HL-60/S4 treated with retinoic acid at 250 ng/mL for 4 days and 3 days (cell line): ENCODE results near the gene NUDT9.
"Not testable (repeated sequence)": the region's sequence is repeated elsewhere in the genome, so short reads cannot be mapped to it uniquely, and the experiment has no call there.

ENCODE experiments used
- in situ Hi-C: fragments of 300-500 bp; cut with MboI; formaldehyde crosslinking; loops from 2 replicates; pipeline ENCODE4 v1.7.0; 2022; ENCODE audit warnings: low sequenced_read_pairs

Gene NUDT9

GRCh38 chr4:87458913-87459312 is 36.5 kb downstream of the NUDT9 start:
- in situ Hi-C loops = loop anchor here (25.0 kb wide), 2 partner anchors 197 to 297 kb away; no protein-coding TSS in a partner anchor

- in situ Hi-C loops = loop anchor here (25.0 kb wide), 2 partner anchors 199 to 299 kb away; no protein-coding TSS in a partner anchor
These were observed 38.9 kb downstream of the NUDT9 start for GRCh38 chr4:87461281-87461700.

DNA sequence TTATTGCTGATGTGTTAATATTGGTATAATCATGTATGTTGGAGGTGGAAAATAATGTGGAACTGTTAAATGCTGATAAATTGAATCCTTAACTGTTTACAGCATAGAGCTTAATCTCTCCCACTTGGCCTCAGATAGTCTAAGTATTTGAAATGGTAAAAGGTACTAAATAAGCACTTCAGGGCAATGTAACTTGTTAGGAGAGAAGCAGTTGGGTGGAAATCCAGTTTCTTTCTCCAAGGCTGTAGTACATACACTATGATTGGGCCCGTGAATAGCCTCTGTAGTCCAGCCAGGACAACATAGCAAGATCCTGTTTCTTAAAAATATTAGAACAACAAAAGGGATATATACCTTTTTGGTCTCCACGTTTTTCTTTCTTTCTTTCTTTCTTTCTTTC is 39.7 kb downstream of the NUDT9 start:
- in situ Hi-C loops = loop anchor here (25.0 kb wide), 2 partner anchors 200 to 300 kb away; no protein-coding TSS in a partner anchor

DNA sequence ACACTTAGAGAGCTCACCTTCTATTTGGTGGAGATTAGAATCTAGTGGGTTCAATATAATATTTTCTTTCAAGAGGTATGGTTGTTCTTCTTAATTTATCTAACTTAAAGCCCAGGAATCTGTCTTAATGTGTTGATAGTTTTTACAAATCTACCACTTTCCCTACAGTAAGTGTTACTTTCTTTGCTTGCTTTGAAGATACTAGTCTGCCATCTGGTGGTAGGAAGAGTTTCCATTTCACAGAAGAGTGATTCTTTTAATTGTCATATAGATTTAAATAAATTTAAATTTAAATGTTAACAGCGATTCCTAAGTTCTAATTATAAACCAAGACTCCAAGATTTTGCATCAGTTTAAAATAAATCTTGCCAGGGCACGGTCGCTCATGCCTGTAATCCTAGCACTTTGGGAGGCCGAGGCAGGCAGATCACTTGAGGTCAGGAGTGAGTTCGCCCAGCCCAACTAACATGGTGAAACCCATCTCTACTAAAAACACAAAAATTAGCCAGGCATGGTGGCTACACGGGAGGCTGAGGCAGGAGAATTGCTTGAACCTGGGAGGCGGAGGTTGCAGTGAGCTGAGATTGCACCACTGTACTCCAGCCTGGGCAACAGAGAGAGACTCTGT is 43.5 kb downstream of the NUDT9 start:
- in situ Hi-C loops = loop anchor here (25.0 kb wide), 2 partner anchors 204 to 304 kb away; no protein-coding TSS in a partner anchor

- in situ Hi-C loops = loop anchor here (25.0 kb wide), 2 partner anchors 207 to 307 kb away; no protein-coding TSS in a partner anchor
These were observed 47.0 kb downstream of the NUDT9 start for GRCh38 chr4:87469390-87469789.

DNA sequence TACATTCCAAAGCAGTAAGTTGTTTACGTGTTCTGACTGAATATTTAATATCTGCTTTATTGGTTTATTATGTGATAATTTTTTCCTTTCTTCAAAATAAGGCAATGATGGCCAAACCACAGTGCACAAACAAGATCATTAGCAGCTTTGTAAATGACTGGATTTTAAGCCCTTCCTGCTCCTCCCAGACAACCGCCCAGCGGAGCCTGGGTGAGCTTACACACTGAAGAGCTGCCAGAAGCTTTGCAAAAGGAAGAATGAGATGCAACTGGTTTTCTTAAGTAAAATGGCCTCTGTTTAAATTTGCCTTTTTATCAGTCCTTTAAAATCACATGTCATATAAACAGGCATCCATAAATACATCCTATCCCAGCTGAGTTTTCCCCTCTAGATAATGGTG is 54.6 kb downstream of the NUDT9 start:
- in situ Hi-C loops = no loop called here

- in situ Hi-C loops = no loop called here
These were observed 56.4 kb downstream of the NUDT9 start for GRCh38 chr4:87478732-87479250.

- in situ Hi-C loops = no loop called here
These were observed 59.0 kb downstream of the NUDT9 start for GRCh38 chr4:87481377-87481776.

- in situ Hi-C loops = not testable (repeated sequence)
These were observed 60.9 kb downstream of the NUDT9 start for GRCh38 chr4:87483247-87483646.

GRCh38 chr4:87488666-87489065 is 66.3 kb downstream of the NUDT9 start:
- in situ Hi-C loops = not testable (repeated sequence)

GRCh38 chr4:87489678-87490077 is 67.3 kb downstream of the NUDT9 start:
- in situ Hi-C loops = no loop called here

DNA sequence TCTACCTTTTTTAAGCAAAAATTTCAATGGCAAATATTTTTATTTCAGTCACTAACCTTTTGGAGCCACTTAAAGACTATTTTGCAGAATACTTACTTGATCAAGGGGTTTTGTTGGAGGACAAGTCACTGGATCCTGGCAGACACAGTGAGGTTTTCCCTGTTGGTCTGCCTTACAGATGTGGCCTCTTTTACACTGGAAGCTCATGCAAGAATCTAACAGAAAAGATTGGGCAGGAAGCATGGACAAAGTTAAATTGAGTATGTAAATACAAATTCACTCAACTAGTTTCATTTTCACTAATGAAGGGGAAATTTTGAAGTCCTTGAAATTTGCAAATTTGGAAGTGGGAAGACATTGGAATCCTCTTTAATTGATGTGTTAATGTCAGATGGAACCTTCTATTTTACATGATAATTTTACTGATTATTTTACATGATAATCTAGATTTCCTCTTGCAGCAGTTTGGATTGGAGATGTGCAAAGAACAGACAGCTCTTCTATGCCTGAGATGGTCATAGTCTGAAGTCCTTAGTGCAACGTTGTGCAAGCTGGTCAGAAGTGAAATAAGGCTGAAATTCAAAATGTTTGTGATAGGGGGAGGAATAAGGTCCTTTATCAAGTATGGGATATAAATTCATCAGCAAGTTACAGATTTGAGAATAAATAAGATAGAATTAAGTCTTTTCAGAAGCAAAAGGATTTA is 68.4 kb downstream of the NUDT9 start:
- in situ Hi-C loops = no loop called here

DNA sequence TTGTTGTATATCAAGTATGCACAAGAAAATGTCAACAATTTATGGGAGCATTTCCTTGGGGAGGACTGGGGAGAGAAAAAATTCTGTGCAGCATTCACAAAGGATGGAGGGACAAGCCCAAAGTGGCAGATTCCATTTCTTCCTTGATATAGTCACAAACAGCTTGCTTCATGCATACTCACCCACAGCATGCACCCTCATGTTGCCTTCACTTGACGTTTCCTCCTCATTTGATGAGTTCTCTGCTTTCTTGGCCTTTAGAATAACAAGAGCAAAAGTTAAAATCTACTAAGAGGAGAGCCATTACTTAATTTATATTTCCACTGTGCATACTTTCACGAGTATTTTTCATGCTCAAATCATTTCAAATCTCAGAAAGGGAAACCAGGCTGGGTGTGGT is 69.1 kb downstream of the NUDT9 start:
- in situ Hi-C loops = no loop called here

DNA sequence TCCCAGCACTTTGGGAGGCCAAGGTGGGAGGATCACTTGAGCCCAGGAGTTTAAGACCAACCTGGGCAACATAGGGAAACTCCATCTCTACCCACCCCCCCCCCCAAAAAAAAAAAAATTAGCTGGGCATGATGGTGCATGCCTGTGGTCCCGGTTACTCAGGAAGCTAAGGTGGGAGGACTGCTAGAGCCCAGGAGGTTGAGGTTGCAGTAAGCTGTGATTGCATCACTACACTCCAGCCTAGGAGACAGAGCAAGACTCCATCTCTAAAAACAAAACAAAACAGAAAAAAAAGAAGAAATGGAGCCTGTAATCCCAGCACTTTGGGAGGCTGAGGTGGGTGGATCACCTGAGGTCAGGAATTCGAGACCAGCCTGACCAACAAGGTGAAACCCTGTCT is 69.5 kb downstream of the NUDT9 start:
- in situ Hi-C loops = not testable (repeated sequence)

DNA sequence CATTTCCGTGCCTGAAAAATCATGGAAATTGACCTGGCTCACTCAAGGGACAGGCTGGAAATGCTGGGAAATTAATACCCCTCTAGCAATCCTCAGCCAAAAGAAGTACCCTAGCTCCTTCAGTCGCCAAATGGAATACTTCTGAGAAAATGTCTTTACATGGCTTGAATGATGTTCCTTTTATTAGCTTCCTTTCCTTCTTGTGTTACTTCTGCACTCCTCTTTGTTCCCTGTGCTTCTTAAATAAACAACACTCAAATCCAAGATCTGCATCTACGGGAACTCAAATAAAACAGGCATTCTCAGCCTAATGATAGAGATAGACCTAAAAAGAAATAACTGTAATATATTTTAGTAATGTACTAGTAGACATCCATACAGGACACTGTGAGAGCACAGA is 70.7 kb downstream of the NUDT9 start:
- in situ Hi-C loops = no loop called here

GRCh38 chr4:87497159-87497558 is 74.8 kb downstream of the NUDT9 start:
- in situ Hi-C loops = no loop called here

GRCh38 chr4:87497578-87497977 is 75.2 kb downstream of the NUDT9 start:
- in situ Hi-C loops = no loop called here

- in situ Hi-C loops = no loop called here
These were observed 76.1 kb downstream of the NUDT9 start for GRCh38 chr4:87498446-87498900.

GRCh38 chr4:87499403-87500091 is 77.2 kb downstream of the NUDT9 start:
- in situ Hi-C loops = no loop called here

GRCh38 chr4:87500092-87500462 is 77.7 kb downstream of the NUDT9 start:
- in situ Hi-C loops = no loop called here

- in situ Hi-C loops = no loop called here
These were observed 80.3 kb downstream of the NUDT9 start for GRCh38 chr4:87502580-87503238.
